ENCODE data around the gene FBXO38. TPM values are rescaled to one million over a fixed set of nuclear protein-coding genes. Genes with fewer than 3 reads are reported as not detected.
A peak's percentile ranks its signal among the peaks of the same experiment; 100 is the strongest.

Gene FBXO38
- total RNA-seq, 6 donors from 2014 or later: 33.0 to 103 (median 61.6) TPM

DNA sequence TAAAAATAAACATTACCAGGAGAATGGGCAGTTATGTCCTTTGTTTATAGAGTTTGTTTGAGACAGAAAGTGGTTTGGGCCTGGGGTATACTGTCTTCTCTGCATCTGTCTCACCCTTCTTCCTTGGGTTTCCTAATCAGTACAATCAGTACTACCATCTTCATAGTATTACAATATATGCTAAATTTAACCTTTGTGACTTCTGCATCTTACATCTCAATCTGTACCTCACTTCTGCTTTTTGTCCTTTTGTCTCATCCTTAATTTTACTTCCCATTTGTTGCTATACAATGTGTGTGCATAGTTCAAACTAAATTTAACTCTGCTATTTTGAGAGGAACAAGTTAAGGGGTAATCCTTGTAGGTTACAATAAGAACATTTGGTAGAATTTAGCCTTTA lies 19.6 kb downstream of the FBXO38 start:
- no peaks in the 10 kb centered on the region for H3K27me3 ChIP-seq
- no peak overlapping the region for H3K4me3 ChIP-seq
- ATAC-seq (ENCODE audit: low FRiP score in 2 of 2) (peak; percentile 65 to 78), DNase-seq (no peak)
- peaks cover 4 to 84% (median 31%) of the 10 kb centered on the region in 4 donors for H3K36me3 ChIP-seq
- no peaks in the 10 kb centered on the region for H3K9me3 ChIP-seq
- H3K27ac ChIP-seq: peak overlapping the region in 3 of 4 donors; percentile 53 to 62 (median 58)
- TF ChIP-seq POLR2AphosphoS5 (IDR thresholded peaks at IDR 0.05): no peak
- peak in 1 of 4 donors; percentile 54 for TF ChIP-seq EP300 (IDR thresholded peaks at IDR 0.05)
- peaks cover 9 to 46% (median 36%) of the 10 kb centered on the region in 4 donors for H3K4me1 ChIP-seq

DNA sequence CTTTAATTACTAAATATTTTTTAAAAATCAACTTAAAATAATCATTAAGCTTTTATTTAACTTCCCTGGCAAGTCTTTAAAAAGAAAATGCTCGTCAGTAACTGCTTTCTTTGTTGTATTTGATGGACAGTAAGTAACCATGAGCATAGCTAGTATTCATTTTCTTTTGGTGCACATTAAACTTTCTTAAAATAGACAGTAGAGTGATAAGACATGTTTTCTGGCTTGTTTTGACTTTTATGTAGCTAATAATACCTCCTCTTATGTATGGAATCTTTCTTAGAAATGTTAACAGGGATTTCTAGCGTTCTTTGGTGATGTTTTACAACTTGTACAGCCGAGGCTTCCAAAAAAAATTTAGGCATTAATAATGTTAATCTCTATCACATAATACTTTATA lies 22.6 kb downstream of the FBXO38 start:
- ATAC-seq (ENCODE audit: low FRiP score in 2 of 2) (no peak), DNase-seq (no peak)
- WGBS, 2 donors: 87 to 89% methylated on average over 3 of the region's 3 CpGs
- H3K27ac ChIP-seq: no peak overlapping the region
- no peak overlapping the region for H3K4me3 ChIP-seq
- no peak for TF ChIP-seq POLR2AphosphoS5 (IDR thresholded peaks at IDR 0.05)
- TF ChIP-seq POLR2A (IDR thresholded peaks at IDR 0.05): no peak
- TF ChIP-seq EP300 (IDR thresholded peaks at IDR 0.05): no peak
- TF ChIP-seq, protein P1, sequence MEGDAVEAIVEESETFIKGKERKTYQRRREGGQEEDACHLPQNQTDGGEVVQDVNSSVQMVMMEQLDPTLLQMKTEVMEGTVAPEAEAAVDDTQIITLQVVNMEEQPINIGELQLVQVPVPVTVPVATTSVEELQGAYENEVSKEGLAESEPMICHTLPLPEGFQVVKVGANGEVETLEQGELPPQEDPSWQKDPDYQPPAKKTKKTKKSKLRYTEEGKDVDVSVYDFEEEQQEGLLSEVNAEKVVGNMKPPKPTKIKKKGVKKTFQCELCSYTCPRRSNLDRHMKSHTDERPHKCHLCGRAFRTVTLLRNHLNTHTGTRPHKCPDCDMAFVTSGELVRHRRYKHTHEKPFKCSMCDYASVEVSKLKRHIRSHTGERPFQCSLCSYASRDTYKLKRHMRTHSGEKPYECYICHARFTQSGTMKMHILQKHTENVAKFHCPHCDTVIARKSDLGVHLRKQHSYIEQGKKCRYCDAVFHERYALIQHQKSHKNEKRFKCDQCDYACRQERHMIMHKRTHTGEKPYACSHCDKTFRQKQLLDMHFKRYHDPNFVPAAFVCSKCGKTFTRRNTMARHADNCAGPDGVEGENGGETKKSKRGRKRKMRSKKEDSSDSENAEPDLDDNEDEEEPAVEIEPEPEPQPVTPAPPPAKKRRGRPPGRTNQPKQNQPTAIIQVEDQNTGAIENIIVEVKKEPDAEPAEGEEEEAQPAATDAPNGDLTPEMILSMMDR (IDR thresholded peaks at IDR 0.05): no peak
- peaks cover 12 to 89% (median 47%) of the 10 kb centered on the region in 4 donors for H3K36me3 ChIP-seq
- H3K27me3 ChIP-seq: no peaks in the 10 kb centered on the region
- H3K4me1 ChIP-seq: peaks cover 5 to 23% (median 22%) of the 10 kb centered on the region in 4 donors
- no peaks in the 10 kb centered on the region for H3K9me3 ChIP-seq

DNA sequence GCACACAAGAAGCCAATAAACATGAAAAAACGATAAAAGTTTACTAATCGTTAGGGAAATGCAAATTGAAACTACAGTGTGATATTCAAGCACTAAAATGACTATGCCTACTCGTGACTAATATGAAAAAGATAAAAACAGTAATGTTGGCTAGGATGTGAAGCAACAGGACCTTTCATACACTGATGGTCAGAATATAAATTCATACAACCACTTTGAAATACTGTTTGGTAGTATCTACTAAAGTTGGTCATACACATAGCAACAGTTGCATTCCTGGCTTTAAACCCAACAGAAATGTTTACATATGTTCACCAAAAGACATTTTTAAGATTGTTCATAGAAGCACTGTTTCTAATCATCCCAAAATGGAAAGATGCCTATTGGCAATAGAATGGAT lies 24.3 kb downstream of the FBXO38 start:
- H3K4me3 ChIP-seq: no peak overlapping the region
- 79 to 89% methylated on average over 3 of the region's 3 CpGs for WGBS, 2 donors
- no peak for TF ChIP-seq POLR2AphosphoS5 (IDR thresholded peaks at IDR 0.05)
- TF ChIP-seq, protein P1 (IDR thresholded peaks at IDR 0.05): no peak
- no peak for TF ChIP-seq POLR2A (IDR thresholded peaks at IDR 0.05)
- no peak for TF ChIP-seq EP300 (IDR thresholded peaks at IDR 0.05)
- ATAC-seq (ENCODE audit: low FRiP score in 2 of 2) (no peak), DNase-seq (no peak)
- no peaks in the 10 kb centered on the region for H3K27me3 ChIP-seq
- H3K36me3 ChIP-seq: peaks cover 17 to 91% (median 50%) of the 10 kb centered on the region in 4 donors
- peaks cover 0 to 10% (median 9%) of the 10 kb centered on the region in 4 donors for H3K4me1 ChIP-seq
- no peaks in the 10 kb centered on the region for H3K9me3 ChIP-seq
- no peak overlapping the region for H3K27ac ChIP-seq

DNA sequence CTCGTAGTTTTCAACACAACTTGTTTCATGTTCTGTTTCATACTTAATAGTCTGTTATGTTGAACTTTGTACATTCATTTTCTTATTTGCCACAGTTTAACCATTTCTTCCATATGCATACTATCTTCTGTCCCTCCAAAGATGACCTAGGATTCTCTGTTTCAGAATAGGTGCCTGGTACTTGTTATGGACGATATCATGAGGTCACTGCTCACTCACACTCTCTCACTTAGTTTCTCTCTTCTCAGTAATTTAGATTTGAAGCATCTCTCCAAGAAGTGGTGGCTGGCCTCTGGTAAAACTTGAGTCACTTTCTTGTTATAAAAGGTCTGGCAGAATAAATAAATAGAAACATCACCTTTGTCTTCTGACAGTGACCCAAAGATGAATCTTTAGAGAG lies 28.4 kb downstream of the FBXO38 start:
- peaks cover 39 to 100% (median 63%) of the 10 kb centered on the region in 4 donors for H3K36me3 ChIP-seq
- no peak for TF ChIP-seq POLR2A (IDR thresholded peaks at IDR 0.05)
- TF ChIP-seq, protein P1 (IDR thresholded peaks at IDR 0.05): no peak
- no peak for TF ChIP-seq POLR2AphosphoS5 (IDR thresholded peaks at IDR 0.05)
- TF ChIP-seq EP300 (IDR thresholded peaks at IDR 0.05): no peak
- no peak overlapping the region for H3K27ac ChIP-seq
- WGBS, 2 donors: 84 to 96% methylated on average over 2 of the region's 2 CpGs
- ATAC-seq (ENCODE audit: low FRiP score in 2 of 2): no peak
- no peaks in the 10 kb centered on the region for H3K4me1 ChIP-seq
- DNase-seq: no peak
- no peaks in the 10 kb centered on the region for H3K27me3 ChIP-seq
- H3K4me3 ChIP-seq: no peak overlapping the region
- no peaks in the 10 kb centered on the region for H3K9me3 ChIP-seq

DNA sequence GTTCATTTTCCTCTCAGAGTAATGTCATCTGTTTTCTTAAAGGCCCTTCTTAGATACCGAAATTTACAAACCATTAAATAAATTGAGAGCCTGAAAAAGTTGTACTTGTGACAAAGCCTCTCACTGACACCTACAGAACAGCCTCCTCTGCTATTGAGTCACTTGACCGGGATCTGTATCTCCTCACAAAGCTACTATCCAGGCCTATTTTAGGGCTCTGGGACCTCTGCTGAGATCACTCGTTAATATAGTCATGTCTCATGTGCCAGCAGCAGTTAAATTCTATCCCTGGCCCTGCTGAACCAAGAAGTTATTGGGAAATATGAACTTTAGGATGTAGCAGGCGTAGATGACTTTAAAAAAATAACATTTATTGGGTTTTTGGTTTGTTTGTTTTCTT lies 31.1 kb downstream of the FBXO38 start:
- H3K36me3 ChIP-seq: peaks cover 40 to 96% (median 60%) of the 10 kb centered on the region in 4 donors
- H3K4me3 ChIP-seq: no peak overlapping the region
- no peak for ATAC-seq (ENCODE audit: low FRiP score in 2 of 2)
- no peak for DNase-seq
- no peaks in the 10 kb centered on the region for H3K9me3 ChIP-seq
- no peaks in the 10 kb centered on the region for H3K27me3 ChIP-seq
- WGBS, 2 donors: 94 to 97% methylated on average over 4 of the region's 4 CpGs
- H3K27ac ChIP-seq: no peak overlapping the region
- no peaks in the 10 kb centered on the region for H3K4me1 ChIP-seq
- TF ChIP-seq EP300 (IDR thresholded peaks at IDR 0.05): no peak
- no peak for TF ChIP-seq POLR2A (IDR thresholded peaks at IDR 0.05)
- no peak for TF ChIP-seq POLR2AphosphoS5 (IDR thresholded peaks at IDR 0.05)
- TF ChIP-seq, protein P1 (IDR thresholded peaks at IDR 0.05): no peak
